HG02852 (cell line): ENCODE measurements around the gene BSX.

Experiments used
- ATAC-seq: cut with Tn5 transposase; IDR thresholded peaks from one replicate; pipeline ENCODE4 v1.9.1; 2021; ENCODE audit warnings: mild to moderate bottlenecking, moderate library complexity; ENCODE audit not compliant: unreplicated experiment

Gene BSX

GRCh38 chr11:122963961-122964360 lies 17.7 kb downstream of the BSX start:
- ATAC-seq = no peak

- ATAC-seq = no peak
Measured at GRCh38 chr11:122954455-122954854, 27.2 kb downstream of the BSX start.

- ATAC-seq = no peak
Measured at GRCh38 chr11:122951211-122951610, 30.4 kb downstream of the BSX start.

GRCh38 chr11:122938557-122938956 lies 43.1 kb downstream of the BSX start:
- no peak for ATAC-seq

GRCh38 chr11:122937983-122938382 lies 43.7 kb downstream of the BSX start:
- no peak for ATAC-seq

- no peak for ATAC-seq
Measured at GRCh38 chr11:122933416-122933815, 48.2 kb downstream of the BSX start.

GRCh38 chr11:122931510-122931909 lies 50.1 kb downstream of the BSX start:
- ATAC-seq = no peak
